HG03565 (cell line): ENCODE results near the gene MYBPC3.
"Not testable (repeated sequence)": the region's sequence is repeated elsewhere in the genome, so short reads cannot be mapped to it uniquely, and the experiment has no call there.

Source experiments
- ATAC-seq: cut with Tn5 transposase; IDR thresholded peaks from one replicate; pipeline ENCODE4 v1.9.1; 2021; ENCODE audit warnings: mild to moderate bottlenecking, moderate library complexity; ENCODE audit not compliant: unreplicated experiment

MYBPC3 gene

DNA sequence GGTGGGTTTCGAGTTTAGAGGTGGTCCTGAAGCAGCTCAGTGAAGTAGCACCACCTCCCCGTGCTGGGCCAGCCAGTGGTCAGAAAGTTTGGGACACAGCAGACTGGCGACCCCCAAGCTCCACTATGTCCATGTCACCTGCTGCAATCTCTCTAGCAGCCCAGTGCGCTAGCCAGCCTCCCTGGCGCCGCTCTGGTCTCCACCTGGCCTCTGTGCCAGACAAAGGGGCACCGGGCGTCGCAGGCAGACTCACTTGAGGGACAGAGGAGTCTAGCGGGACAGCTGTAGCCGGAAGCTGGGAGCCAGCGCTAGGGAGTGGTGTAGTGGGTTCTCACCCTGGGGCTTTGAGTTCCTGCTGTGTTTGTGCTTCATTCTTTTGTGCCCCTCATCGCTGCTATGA, 25.5 kb downstream of the MYBPC3 start:
- no peak for ATAC-seq

DNA sequence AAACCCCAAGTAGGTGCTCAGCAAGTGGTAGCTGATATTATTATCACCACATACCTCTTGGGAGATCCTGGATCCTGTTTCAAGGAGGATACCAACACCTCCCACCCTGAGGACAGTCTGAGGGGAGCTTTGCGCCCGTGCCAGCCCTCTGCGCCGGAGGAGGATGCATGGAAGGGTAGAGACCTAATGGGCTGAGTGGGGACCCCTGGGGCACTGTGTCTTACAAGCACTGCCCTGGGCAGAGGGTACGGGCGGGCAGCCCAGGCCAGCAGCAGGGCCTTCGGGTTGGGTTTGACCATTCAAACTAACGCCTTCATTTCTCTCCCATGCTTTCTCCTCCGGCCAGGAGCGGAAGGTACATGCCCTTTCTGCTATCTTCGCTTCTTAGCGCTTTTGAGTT, 26.3 kb downstream of the MYBPC3 start:
- no peak for ATAC-seq

DNA sequence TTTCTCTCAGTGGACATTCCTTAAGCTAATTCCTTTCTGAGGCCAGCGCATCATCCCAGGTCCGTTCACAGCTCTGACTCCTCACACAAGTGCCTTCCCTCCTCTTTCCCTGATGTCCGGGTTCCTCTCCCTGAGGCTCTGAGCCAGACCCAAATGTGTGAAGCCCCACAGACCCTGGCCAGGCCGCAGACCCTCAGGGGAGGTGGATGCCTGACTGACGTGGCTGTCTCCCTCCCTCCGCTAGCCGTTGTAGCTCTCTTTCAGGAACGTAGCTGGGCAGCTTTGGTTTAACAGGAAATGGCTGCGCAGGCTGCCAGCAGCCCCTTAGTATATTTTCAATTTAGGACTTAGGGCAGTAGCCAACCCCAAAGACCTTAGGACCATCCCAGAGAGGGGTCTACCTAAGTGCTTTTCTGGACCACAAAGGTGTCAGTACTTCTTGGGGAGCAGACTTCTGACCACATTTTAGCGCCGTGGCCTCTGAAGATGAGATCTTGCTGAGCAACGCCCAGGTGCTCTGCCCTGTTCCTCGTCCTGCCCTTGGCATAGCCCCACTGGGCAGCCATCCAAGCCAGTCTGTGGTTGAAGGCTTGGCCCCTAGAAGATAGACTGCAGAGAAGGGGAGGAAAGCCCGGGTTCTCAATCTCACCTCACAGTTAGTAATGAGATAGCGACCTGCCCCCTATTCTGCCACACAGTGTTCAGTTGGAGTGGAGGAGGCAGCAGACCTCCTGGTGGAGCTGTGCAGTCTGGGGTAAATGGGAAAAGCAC, 27.0 kb downstream of the MYBPC3 start:
- no peak for ATAC-seq

DNA sequence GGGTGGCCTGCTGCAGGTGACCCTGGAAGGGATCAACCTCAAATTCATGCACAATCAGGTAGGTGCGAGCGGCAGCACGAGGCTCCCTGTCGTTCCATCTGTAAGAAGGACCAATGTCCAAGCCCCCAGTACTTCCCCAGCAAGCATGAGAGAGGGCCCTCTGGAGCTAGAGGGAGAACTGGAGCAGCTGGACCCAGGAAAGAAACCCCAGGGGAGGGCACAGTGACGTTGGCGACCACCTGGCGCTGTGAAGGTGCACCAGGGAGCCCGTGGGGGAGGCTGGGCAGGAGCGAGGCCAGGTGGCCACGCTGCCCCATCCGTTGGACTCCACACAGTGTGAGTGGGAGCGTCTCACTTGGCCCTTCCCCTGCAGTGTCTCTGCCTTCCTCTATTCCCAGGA, 28.0 kb downstream of the MYBPC3 start:
- ATAC-seq = no peak

DNA sequence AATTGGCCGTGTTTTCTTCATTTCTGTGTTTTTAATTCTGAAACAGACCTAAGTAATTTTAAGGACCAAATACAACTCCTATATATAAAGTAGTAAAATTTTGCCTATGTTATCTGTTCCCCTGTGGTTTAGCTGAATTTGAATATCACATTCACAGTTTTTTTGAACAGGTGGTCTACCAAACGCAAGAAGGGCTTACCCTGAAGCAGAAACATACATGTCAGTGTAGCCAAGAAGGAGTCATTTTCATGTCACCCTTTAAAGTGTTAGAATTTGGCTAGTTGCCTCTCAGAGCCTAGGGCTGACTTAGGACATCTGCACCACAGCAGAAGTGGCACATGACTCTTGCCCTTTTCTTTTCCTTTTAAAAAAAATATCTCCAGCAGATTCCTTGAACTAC, 34.3 kb downstream of the MYBPC3 start:
- no peak for ATAC-seq

DNA sequence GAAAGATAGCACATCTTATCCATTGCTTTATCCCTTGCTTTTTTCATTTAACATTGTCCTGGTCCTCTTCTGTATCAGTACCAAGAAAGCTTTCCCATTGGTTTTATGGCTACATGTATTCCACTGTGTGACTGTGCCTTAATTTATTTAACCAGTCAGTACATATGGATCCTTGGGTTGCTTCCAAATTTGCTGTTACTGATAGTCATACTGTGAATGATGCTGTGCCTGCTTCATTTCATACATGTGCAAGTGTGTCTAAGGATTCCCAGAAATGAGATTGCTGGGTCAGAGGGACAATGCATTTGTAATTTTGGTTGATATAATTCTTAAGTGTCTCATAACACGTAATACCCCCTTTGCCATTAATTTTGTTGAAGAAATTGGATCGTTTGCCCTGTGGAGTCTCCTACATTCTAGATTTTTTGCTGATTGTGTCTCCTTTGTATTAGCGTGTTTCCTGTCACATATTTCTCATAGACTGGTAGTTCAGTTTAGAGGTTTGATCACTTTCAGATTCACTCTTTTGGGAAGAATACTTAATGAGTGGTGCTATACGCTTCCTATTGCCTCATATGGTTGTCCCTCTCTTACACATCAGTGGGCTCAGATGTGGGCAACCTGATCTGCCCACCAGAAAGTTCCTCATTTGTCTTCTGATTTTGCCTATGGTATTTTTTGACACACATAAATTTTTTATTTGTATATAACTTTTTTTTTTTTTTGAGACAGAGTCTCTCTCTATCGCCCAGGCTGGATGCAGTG, 35.3 kb downstream of the MYBPC3 start:
- no peak for ATAC-seq

DNA sequence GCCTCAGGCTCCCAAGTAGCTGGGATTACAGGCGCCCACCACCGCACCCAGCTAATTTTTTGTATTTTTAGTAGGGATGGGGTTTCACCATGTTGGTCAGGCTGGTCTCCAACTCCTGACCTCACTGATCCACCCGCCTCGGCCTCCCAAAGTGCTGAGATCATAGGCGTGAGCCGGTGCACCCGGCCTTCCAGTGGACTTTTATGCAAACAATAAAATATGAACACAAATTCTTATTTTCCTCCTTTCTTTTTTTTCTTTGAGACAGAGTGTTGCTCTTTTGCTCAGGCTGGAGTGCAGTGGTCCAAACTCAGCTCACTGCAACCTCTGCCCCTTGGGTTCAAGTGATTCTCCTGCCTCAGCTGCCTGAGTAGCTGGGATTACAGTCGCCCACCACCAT, 36.0 kb downstream of the MYBPC3 start:
- ATAC-seq = not testable (repeated sequence)

DNA sequence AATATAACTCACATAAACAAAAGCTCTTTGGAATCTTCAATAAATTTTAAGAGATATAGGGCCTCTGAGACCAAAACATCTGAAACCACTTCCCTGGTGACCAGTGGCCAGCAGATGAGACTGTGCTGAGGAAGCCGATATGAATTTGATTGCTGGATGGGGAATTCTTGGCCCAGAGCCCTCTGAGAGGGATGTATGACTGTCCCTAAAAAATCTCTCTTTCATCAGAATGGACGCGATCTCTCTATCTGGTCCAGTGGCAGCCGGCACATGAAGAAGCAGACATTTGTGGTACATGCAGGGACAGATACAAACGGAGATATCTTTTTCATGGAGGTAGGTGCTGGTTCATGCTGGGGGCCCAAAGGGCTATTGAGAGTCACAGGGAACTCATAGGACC, 37.5 kb downstream of the MYBPC3 start:
- ATAC-seq = no peak

DNA sequence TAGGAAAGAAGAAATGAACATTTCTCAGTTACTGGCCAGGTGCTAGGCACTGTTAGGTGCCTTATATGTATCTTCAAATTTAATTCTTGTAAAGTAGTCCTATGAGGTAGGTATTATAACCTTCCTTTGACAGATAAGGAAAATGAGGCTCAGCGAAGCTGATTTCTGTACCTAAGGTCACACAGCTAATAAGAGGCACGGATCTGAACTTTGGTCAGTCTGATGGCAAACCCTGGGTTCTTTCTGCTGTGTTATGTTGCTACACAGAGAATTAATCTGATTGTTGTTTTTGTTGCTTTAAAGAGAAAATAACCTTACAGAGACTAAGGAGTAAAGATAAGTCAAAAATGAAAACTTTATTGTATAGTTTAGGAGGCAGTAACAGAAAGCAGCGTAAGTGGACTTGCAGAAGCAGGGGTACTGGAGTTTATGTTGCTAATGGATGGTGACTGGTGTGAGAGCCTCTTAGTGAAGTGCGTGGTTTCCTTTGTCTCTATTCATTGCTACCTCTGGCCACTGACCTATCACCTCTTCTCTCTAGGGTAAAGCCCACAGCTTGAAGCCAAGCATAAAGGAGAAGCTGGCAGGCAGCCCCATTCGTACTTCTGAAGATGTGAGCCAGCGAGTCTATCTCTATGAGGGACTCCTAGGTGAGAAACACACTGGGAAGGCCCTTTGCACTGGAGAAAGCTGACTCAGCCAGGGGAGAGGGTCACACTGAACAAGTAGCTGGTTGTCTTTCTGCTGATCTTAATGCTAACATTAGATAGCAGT, 44.3 kb downstream of the MYBPC3 start:
- no peak for ATAC-seq

DNA sequence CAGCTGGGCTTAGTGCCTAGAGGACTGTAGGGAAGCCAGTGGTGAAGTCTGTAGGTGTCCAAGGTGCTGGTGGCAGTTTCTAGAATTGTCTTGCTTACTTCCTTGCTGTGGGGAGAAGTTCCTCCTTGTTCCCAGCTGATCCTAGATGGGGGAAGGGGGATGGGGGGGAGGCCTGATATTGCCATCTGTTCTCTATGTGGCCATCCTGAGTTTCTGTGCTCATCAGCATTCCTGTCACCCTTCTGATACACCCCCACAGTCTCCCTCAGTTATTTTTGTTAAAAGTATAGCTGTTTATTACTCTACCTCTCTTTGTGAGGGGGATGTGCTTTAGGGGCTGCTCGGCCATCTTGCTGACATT, 46.0 kb downstream of the MYBPC3 start:
- no peak for ATAC-seq

DNA sequence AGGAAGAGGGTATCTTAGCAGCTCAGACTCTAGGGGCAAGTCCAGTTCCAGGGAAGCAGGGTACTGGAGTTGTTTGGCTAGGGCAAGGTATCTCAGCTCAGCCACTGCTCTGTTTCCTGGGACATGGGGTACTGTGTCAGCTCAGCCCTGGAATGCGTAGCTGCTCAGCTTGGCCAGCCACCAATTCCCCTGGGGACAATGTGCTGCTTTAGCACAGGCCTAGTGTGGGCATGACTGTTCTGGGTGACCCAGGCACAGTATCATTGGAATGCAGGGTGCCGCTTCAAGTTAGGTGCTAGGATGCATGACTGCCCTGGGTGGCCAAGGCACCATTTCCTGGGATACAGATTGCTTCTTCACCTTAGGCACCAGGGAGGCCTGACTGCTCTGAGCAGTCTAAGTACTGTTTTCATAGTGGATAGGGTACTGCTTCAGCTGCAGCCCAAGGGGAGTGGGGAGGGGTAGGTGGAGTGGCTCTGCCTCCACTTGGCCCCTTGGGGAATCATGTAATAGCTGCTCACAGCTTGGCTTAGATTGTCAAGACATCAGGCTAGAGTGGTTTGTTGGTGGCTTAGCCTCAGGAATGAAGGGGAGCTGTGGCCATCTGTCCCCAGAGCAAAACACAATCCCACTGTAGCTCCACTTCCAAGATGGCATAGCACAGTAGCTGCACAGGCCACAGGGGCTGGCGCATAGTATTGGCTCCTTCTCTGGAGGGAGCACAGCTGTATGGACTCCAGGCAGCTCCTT, 46.6 kb downstream of the MYBPC3 start:
- no peak for ATAC-seq

DNA sequence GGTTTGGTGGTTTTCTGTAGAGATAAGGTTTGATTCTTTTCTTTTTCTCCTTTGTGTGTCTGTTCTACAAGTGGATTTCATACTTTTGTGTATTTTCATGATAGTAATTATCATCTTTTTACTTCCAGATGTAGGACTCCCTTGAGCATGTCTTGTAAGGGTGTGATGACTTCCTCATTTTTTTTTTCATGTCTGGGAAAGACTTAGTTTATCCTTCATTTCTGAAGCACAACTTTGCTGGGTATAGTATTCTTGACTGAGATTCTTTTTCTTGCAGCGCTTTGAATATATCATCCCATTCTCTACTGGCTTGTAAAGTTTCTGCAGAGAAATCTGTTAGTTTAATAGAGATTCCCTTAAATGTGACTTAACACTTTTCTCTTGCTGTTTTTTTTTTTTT, 49.6 kb downstream of the MYBPC3 start:
- ATAC-seq = no peak

DNA sequence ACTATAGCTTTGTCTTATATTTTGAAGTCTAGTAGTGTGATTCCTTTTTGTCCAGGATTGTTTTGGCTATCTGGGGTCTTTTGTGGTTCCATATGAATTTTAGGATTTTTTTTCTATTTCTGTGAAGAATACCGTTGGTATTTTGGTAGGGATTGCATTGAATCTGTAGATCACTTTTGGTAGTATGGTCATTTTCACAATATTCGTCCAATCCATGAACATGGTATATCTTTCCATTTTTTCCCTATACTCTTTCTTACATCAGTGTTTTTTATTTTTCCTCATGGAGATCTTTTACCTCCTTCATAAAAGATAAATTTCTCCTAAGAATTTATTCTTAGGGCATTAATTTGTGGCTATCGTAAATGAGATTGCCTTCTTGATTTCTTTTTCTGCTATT, 53.4 kb downstream of the MYBPC3 start:
- no peak for ATAC-seq

DNA sequence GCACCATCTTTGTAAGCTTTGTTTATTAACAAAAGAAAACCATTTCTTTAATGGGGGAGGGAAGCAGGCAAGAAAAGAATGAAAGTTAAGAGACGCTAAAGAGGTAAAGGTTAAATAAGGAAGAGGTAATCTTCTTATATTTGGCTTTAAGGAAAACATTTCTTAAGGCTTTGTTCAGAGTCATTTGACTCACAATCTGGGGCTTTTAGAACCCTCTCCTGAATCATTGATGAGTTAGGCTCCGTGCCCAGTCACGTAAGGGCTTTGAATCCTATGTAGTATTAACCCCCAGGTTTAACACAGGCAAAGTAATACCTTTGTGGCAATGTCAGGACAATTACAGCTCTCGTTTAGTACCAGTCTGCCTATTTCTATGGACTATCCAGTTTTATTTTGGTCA, 56.5 kb downstream of the MYBPC3 start:
- no peak for ATAC-seq

DNA sequence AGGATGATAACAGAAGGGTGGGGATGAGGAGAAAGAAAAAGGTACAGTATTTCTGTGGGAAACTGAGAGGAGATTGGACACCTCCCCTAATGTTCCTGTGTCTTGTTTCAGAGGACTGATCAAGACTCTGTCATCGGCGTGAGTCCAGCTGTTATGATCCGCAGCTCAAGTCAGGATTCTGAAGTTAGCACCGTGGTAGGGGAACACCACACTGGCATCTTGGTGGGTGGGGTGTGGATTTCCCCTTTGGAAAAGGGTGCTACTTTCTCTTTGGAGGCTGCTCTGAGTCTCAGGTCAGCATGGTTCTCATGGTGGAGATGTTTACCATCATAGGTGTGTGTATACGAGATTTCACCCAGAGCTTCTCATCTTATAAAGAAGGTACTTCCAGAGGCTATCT, 57.1 kb downstream of the MYBPC3 start:
- ATAC-seq = no peak

DNA sequence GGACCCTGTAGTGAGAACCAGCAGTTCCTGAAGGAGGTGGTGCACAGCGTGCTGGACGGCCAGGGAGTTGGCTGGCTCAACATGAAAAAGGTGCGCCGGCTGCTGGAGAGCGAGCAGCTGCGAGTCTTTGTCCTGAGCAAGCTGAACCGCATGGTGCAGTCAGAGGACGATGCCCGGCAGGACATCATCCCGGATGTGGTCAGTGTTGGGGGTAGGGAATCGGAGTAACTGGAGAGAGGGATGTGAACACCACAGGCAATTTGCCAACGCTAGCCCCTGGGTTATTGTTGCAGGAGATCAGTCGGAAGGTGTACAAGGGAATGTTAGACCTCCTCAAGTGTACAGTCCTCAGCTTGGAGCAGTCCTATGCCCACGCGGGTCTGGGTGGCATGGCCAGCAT, 62.6 kb downstream of the MYBPC3 start:
- ATAC-seq = no peak

DNA sequence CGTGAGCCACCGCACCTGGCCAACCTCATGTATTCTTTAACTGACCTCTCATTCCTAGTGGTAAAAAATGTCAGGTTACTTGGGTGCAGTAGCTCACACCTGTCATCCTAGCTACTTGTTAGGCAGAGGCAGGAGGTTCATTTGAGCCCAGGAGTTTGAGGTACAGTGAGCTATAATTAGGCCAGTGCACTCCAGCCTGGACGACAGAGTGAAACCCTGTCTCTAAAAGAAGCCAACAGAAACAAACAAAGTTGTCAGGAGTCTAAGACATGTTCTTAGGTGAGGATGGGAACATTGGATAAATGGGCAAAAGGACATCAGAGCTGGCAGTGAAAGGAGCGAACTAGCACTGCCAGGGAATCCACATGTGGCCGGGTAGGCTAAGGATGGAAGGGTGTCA, 64.4 kb downstream of the MYBPC3 start:
- ATAC-seq = no peak

DNA sequence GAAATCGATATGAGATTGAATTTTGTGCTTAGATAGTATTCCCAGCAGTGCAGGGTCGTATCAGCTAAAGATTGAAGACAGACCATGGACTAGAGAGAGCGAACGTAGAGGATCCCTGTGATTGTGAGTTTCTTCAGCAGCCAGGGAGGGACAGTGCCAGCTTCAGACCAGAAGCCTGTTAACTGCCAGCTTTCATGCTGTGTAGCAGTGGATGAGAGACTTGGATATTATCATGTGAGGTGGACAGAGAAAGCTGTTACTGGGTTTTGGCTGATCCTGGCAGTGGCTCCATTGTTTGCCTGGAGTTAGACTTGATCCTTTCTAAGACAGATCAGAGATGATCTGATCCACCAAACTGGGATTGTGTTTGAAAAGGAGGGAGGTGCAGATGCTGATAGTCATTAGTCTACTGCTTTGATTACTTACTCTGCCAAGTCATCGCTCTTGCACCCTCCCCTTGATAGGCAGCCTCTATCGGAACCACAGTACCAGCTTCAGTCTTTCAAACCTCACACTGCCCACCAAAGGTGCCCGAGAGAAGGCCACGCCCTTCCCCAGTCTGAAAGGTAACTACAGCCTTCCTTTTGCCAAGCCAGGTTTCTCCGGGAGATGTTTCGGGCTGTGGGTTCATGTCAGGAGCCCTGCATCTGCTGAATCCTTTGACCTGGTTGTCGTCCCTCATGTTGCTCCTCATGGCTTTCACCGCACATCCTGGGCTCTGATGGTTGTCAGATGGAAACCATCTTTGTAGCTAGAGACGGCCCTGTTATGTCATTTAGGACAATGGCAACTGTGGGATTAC, 66.3 kb downstream of the MYBPC3 start:
- no peak for ATAC-seq

DNA sequence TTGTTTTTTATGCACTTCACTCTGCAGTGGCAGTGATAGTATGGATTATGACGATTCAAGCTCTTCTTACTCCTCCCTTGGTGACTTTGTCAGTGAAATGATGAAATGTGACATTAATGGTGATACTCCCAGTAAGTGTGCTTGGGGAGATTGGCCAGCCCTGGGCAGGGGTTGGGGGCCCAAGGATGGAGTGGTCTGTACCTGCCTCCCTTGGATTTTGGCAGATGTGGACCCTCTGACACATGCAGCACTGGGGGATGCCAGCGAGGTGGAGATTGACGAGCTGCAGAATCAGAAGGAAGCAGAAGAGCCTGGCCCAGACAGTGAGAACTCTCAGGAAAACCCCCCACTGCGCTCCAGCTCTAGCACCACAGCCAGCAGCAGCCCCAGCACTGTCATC, 68.4 kb downstream of the MYBPC3 start:
- ATAC-seq = no peak

DNA sequence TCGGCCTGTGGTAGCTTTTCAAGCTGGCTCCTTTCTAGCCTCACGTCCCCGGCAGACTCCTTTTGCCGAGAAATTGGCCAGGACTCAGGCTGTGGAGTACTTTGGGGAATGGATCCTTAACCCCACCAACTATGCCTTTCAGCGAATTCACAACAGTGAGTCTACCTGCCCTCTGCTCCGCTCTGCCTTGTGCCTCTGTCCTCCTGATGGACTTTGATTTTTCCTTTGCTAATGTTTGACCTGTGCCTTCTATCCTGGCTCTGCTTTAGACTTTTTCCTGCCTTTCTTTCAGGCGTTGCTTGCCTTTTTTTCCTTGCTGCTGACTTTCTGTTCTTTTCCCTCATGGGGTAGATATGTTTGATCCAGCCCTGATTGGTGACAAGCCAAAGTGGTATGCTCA, 70.0 kb downstream of the MYBPC3 start:
- no peak for ATAC-seq
